Neutrophil (primary cell): ENCODE measurements around the gene UBE2L3.

Source experiments
- H3K27ac ChIP-seq: fragments of 200-600 bp; sonication (generic); 2 replicates; pipeline ENCODE4 v1.5.1; 2016; ENCODE audit warnings: mild to moderate bottlenecking, moderate library complexity
- H3K27me3 ChIP-seq: fragments of 200-600 bp; sonication (generic); 2 replicates; pipeline ENCODE4 v1.6.0; 2016; ENCODE audit warnings: mild to moderate bottlenecking
- H3K36me3 ChIP-seq: fragments of 200-600 bp; sonication (generic); 2 replicates; pipeline ENCODE4 v1.5.1; 2017
- H3K4me1 ChIP-seq, 2 experiments: fragments of 200-600 bp in 1 of 2; sonication (generic) in 1 of 2; 1 replicate in 1 of 2; 2 replicates in 1 of 2; pipeline versions ENCODE4 v1.5.1 to v1.6.1; 2013 to 2016; ENCODE audit warnings: low read depth in 1 of 2, low read length in 1 of 2, mild to moderate bottlenecking in 1 of 2, moderate library complexity in 1 of 2; ENCODE audit not compliant: control insufficient read depth in 1 of 2, insufficient read depth in 1 of 2
- H3K4me3 ChIP-seq, 2 experiments: fragments of 200-600 bp in 1 of 2; sonication (generic) in 1 of 2; 1 replicate in 1 of 2; 2 replicates in 1 of 2; pipeline ENCODE4 v1.5.1; 2013 to 2016; ENCODE audit warnings: low read depth in 1 of 2, low read length in 1 of 2, mild to moderate bottlenecking in 1 of 2, moderate library complexity in 1 of 2
- H3K9me3 ChIP-seq: fragments of 200-600 bp; sonication (generic); 2 replicates; pipeline ENCODE4 v1.5.1; 2016
- TF ChIP-seq, protein P1 (sequence below): fragments of 200-600 bp; sonication (generic); IDR thresholded peaks from 2 replicates; pipeline ENCODE4 v1.5.1; 2016; ENCODE audit warnings: antibody characterized with exemption

The UBE2L3 gene

DNA sequence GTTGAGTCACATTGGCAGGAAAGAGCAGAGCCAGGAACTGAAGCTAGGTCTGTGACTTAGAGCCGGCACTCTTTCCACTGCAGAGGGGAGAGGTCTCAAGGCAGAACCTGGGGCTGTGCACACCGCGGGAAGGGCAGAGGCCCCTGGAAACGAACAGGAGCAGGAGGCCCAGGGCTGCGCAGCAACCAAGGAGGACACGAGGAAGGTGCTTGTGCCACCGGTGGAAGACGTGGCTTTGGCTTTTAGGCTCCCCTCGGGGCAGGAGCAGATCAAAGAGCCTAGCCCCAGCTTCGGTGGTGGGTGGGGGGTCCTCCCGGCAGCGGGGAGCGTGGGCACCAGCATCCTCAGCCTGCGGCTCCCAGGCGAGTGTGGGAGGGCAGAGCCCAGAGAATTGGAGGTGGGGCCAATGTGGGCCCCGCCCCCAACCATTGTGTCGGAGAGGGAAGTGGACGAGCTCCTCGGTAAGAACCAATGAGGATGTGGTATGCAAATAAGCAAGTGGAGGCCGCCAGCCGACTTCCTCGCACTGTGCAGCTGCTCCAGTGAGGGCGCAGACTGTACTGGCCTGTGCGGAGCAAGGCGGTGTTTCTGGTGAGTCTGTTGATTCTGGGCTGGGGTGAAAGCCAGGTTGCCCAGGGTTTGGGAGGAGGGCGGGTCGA lies 64.9 kb downstream of the UBE2L3 start, which contains the start of gene CCDC116:
TSS of gene CCDC116 (plus strand) at position 524 of the 659 bp plus-strand sequence. CDS start 422 bp downstream, outside the sequence.
- TF ChIP-seq, protein P1, sequence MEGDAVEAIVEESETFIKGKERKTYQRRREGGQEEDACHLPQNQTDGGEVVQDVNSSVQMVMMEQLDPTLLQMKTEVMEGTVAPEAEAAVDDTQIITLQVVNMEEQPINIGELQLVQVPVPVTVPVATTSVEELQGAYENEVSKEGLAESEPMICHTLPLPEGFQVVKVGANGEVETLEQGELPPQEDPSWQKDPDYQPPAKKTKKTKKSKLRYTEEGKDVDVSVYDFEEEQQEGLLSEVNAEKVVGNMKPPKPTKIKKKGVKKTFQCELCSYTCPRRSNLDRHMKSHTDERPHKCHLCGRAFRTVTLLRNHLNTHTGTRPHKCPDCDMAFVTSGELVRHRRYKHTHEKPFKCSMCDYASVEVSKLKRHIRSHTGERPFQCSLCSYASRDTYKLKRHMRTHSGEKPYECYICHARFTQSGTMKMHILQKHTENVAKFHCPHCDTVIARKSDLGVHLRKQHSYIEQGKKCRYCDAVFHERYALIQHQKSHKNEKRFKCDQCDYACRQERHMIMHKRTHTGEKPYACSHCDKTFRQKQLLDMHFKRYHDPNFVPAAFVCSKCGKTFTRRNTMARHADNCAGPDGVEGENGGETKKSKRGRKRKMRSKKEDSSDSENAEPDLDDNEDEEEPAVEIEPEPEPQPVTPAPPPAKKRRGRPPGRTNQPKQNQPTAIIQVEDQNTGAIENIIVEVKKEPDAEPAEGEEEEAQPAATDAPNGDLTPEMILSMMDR = no peak
- Histone ChIP-seq H3K4me1 (peaks cover 11 to 17% of the 10 kb centered on the region in 2 experiments), H3K36me3 (no peaks in the 10 kb centered on the region), H3K27me3 (no peaks in the 10 kb centered on the region), H3K4me3 (no peak within 1 kb of the TSS), H3K9me3 (no peaks in the 10 kb centered on the region), H3K27ac (peak within 1 kb of the TSS; percentile 10)

DNA sequence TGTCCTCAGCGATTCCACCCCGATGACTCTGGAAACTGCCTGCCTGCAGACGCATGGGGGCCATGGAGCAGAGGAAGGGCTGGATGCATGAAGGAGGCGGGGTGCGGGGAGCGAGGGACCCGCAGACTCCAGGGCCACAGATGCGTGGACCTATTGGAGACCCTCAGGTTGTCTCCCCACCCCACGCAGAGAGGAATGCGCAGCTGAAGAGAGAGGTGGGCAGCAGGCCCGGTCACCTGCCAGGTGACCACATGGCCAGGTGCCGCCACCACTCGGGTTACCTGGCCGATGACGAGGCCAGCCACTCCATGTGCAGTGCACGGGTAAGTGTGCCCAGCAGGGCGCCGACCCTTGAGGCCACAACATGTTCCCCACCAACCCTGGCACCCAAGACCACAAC lies 65.4 kb downstream of the UBE2L3 start:
- TF ChIP-seq, protein P1 = no peak
- no peaks in the 10 kb centered on the region for H3K27me3 ChIP-seq
- peak overlapping the region; percentile 10 for H3K27ac ChIP-seq
- no peak overlapping the region for H3K4me3 ChIP-seq
- H3K9me3 ChIP-seq = no peaks in the 10 kb centered on the region
- peaks cover 11 to 17% of the 10 kb centered on the region in 2 experiments for H3K4me1 ChIP-seq
- no peaks in the 10 kb centered on the region for H3K36me3 ChIP-seq

DNA sequence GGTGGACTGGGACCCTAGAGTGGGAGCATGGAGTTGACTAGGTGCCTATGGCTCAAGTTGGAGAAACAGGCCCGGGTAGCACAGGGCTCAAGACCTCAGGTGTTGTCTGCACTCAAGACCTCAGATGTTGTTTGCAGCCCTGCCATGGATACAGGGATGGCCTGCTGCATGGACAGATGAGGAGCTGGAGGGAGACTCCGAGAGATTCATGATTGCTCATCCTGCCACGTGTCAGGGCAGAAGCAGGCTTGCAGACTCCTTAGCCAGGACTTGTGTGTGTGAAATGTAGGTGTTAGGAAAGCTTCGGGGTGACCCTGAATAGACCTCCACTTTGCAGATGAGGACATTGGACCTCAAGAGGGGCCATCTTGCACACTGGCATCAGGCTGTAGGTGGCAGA lies 66.0 kb downstream of the UBE2L3 start:
- TF ChIP-seq, protein P1 = no peak
- Histone ChIP-seq H3K36me3 (no peaks in the 10 kb centered on the region), H3K9me3 (no peaks in the 10 kb centered on the region), H3K27me3 (no peaks in the 10 kb centered on the region), H3K4me1 (peaks cover 11% of the 10 kb centered on the region in 2 experiments), H3K4me3 (no peak overlapping the region), H3K27ac (no peak overlapping the region)

DNA sequence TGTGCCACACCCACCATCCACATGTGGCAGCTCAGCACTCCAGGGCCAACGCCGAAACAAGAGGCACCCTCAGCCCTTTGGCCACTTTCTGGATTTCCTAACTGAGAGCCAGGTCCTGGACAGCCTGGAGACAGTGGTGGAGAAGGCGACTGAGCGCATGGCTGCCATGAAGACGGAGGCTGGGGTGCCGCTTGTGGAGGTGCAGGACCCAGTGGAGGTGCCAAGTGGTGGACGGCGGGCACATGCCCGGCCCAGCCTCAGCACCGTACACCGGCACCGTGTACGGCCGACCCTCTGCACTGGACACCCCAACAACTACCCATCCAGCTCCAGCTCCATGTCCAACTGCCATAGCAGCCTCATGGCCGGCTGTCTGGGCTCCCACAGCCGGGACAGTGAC lies 66.6 kb downstream of the UBE2L3 start:
- TF ChIP-seq, protein P1 = no peak
- no peaks in the 10 kb centered on the region for H3K36me3 ChIP-seq
- peaks cover 5 to 7% of the 10 kb centered on the region in 2 experiments for H3K4me1 ChIP-seq
- H3K4me3 ChIP-seq = no peak overlapping the region
- H3K27ac ChIP-seq = no peak overlapping the region
- H3K27me3 ChIP-seq = no peaks in the 10 kb centered on the region
- no peaks in the 10 kb centered on the region for H3K9me3 ChIP-seq

DNA sequence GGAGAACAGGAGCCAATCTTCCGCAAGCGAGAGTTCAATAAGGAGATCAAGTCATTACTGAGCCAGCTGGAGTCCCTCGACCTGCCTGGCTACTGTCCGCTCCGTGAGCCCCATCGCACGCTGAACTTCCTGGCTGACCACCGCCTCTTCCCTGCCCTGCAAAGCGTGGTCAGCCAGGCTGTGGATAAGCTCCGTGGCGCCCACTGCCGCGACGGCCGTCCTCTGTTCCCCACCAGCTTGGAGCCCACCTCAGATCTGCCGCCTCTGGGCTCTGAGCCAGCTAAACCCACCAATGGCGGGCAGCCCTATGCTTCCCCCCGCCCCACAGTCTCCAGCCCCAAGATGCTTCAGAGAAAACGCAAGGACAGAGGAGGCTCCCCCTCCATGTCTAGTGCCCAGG lies 67.3 kb downstream of the UBE2L3 start:
- no peaks in the 10 kb centered on the region for H3K36me3 ChIP-seq
- TF ChIP-seq, protein P1 = no peak
- no peak overlapping the region for H3K27ac ChIP-seq
- H3K9me3 ChIP-seq = no peaks in the 10 kb centered on the region
- H3K4me1 ChIP-seq = peaks cover 0 to 4% of the 10 kb centered on the region in 2 experiments
- no peaks in the 10 kb centered on the region for H3K27me3 ChIP-seq
- H3K4me3 ChIP-seq = no peak overlapping the region
